ENCODE data around the gene CAMTA1. TPM values are rescaled to one million over a fixed set of nuclear protein-coding genes. Genes with fewer than 3 reads are reported as not detected.

CAMTA1 gene
- total RNA-seq, 1 experiment from 2014 or later: 82.2 TPM

Other genes with a start within 250 kb of the CAMTA1 start
- gene NOL9, start 230.9 kb upstream of the CAMTA1 start, total RNA-seq (2021; ENCODE audit: unreplicated experiment): 46.4 TPM
- not detected for gene TAS1R1, start 230.1 kb upstream of the CAMTA1 start, total RNA-seq (2021; ENCODE audit: unreplicated experiment)
- gene ZBTB48, start 205.5 kb upstream of the CAMTA1 start, total RNA-seq (2021; ENCODE audit: unreplicated experiment): 40.7 TPM
- gene KLHL21, start 182.6 kb upstream of the CAMTA1 start, total RNA-seq (2021; ENCODE audit: unreplicated experiment): 35.9 TPM
- gene PHF13, start 171.7 kb upstream of the CAMTA1 start, total RNA-seq (2021; ENCODE audit: unreplicated experiment): 41.8 TPM
- 24.9 TPM for gene THAP3, start 160.6 kb upstream of the CAMTA1 start, total RNA-seq (2021; ENCODE audit: unreplicated experiment)
- gene DNAJC11, start 83.6 kb upstream of the CAMTA1 start, total RNA-seq (2021; ENCODE audit: unreplicated experiment): 93.6 TPM